HG02885 (cell line): ENCODE data around the gene SCAMP5.

ENCODE experiments used
- ATAC-seq: cut with Tn5 transposase; IDR thresholded peaks from one replicate; pipeline ENCODE4 v1.9.1; 2021; ENCODE audit warnings: mild to moderate bottlenecking; ENCODE audit not compliant: unreplicated experiment, poor library complexity

The SCAMP5 gene

DNA sequence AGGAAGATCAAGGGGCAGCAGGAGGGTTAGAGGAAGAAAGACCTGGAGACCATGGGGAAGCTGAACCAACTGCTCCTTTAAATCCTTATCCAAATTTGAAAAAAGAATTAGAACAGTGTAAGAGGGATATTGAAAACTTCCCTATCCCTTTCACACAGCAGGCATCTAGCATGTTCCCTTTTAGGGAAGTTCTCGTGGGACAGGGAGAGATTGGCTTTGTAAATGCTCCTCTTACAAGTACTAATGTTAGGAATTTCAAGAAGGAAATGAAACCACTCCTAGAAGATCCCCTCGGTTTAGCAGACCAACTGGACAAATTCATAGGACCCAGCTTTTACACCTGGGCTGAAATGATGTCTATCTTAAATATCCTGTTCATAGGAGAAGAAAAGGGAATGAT, 69.5 kb downstream of the SCAMP5 start:
- no peak for ATAC-seq

GRCh38 chr15:75065467-75065850, 70.1 kb downstream of the SCAMP5 start:
- no peak for ATAC-seq

DNA sequence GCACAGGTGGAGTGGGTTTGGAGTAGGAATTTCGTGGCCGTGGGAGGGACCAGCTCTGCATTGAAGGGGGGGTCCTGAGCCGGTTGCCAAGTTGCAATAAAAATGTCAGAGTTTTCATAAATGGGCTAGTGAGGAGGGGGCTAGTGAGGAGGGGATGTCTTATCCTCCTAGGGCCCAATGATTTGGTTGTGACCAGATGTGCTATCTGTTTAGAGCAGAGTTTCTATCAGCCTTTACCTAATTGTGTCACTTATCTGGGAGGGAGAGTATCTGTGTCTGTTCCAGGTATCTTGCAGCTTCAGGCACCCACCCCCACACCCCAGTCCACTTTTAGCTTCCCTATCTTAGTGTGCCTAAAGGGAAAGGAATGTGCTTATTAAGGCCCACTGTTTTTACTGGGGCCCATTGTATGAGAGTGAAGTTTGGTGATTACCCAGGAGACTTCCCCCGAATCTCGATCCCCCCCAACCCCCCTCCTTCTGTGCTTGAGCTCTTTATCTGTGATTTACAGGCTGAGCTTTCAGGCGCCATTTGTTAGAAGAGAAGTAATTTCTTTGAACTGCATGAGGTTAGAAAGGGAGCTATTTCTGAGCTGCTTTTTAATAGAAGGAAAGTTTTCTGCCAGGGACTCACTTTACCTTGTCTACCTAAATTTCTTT, 70.6 kb downstream of the SCAMP5 start:
- ATAC-seq = no peak

DNA sequence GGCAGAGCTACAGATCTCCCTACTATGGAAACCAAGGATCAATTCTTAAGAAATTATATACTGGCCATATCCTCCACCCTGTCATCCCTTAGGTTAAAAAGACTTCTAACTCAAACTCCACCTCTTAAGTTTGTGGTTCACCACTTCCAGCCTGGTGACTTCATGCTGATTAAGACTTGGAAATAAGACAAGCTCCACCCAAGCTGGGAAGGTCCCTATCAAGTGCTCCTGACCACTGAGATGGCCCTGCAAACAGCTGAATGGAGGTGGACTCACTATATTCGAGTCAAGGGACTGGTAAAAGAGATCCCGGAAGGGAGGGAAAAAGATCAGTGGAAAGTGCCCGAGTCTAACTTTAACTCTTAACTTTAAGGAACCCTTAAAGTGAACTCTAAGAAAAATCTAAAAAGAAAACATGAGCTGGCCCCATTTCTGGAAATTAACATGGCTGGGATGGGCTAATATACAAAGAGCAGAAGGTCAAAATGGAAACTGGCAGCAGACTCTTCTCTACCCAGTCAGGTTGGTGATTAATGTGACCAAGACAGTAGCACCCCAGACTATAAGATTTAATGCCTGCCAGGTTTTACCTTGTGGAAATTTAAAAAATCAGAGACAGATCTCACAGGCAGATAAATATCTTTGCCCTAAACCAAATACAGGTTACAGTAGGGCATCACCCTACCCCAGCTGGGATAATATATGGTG, 71.9 kb downstream of the SCAMP5 start:
- ATAC-seq = no peak

GRCh38 chr15:75068748-75069147, 73.4 kb downstream of the SCAMP5 start:
- ATAC-seq = no peak

GRCh38 chr15:75069301-75069925, 74.0 kb downstream of the SCAMP5 start:
- ATAC-seq = peak; percentile 85

GRCh38 chr15:75070674-75071073, 75.3 kb downstream of the SCAMP5 start:
- ATAC-seq = no peak
